G401 (cell line): ENCODE measurements around the gene RET. TPM values are rescaled to one million over a fixed set of nuclear protein-coding genes. Genes with fewer than 3 reads are reported as not detected.

Source experiments
- DNase-seq: peaks from one replicate; pipeline ENCODE4 v3.0.0-alpha.2; 2015; ENCODE audit warnings: low spot score
- in situ Hi-C: cut with HindIII; loops from 2 replicates; pipeline ENCODE4 v1.10.0; 2016; ENCODE audit warnings: low sequenced_read_pairs, mixed read lengths
- total RNA-seq: library from RNA; depleted of rRNA; stranded (reverse); fragments of >200 nt; shearing (Covaris generic); gene quantifications from 2 replicates; pipeline ENCODE4 v1.2.3, GENCODE V29; 2014

RET gene
- total RNA-seq, 1 experiment from 2014 or later: 0.03 TPM

DNA sequence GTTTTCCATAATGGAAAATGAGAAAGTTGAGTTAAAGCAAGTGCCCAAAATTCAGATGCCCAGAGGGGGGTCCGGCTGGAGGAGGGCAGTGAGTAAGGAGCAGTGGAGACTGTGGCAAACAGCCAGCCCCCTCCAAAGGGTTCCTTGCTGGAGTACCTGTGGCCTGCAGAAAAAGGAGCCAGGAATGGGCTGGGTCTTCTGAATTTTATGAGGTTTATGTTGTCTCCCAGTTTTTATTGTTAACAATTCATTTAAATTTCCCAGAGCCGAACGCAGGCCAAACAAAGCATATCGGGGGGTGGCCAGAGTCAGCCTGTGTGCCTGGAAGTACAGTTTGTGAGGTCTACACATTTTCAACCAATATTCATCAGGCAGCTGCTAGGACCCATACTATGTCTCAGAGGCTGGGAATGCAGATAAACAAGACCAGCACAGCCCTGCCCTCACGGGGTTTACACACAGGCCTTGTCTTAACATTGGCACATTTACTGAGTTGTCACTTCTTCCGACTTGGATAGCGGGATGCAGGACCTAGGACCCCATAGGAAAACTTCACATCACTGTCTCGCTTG lies 48.5 kb downstream of the RET start:
- no peak for DNase-seq
- in situ Hi-C loops: no loop called here

DNA sequence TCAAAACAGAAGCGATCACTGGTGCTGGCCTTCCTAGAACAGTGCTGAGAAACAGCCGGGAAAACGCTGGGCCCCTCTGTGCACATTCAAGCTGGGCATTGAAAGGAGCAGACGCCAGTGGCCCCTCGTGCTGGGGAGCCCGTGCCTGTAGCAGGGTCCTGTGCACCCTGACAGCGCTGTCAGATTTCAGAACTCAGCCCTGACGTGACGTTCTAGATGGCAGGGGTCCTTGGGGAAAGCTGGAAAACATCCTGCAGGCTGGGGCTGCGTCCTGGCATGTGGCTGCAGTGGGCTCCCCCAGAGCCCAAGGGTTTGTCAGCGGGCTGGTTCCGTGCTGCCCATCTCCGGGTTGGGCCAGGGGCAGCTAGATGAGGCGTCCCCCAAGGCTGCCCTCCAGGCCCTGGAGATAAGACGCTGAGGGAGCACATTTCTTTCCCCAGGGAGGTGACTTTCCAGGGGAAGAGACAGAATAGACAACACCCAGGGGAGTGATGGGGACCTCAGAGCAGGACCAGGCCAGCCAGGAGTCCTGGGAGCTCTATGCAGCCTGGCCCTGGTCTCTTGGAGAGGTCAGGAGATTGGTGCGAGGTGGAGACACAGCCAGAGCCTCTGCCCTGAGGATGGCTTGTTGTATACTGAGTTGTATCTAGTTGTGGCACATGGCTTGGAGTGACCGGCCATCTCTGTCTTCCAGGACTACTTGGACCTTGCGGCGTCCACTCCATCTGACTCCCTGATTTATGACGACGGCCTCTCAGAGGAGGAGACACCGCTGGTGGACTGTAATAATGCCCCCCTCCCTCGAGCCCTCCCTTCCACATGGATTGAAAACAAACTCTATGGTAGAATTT lies 49.2 kb downstream of the RET start:
- no peak for DNase-seq
- in situ Hi-C loops: no loop called here

DNA sequence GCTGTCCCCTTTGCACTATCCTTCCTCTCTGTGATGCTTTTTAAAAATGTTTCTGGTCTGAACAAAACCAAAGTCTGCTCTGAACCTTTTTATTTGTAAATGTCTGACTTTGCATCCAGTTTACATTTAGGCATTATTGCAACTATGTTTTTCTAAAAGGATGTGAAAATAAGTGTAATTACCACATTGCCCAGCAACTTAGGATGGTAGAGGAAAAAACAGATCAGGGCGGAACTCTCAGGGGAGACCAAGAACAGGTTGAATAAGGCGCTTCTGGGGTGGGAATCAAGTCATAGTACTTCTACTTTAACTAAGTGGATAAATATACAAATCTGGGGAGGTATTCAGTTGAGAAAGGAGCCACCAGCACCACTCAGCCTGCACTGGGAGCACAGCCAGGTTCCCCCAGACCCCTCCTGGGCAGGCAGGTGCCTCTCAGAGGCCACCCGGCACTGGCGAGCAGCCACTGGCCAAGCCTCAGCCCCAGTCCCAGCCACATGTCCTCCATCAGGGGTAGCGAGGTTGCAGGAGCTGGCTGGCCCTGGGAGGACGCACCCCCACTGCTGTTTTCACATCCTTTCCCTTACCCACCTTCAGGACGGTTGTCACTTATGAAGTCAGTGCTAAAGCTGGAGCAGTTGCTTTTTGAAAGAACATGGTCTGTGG lies 50.0 kb downstream of the RET start:
- in situ Hi-C loops: no loop called here
- no peak for DNase-seq

DNA sequence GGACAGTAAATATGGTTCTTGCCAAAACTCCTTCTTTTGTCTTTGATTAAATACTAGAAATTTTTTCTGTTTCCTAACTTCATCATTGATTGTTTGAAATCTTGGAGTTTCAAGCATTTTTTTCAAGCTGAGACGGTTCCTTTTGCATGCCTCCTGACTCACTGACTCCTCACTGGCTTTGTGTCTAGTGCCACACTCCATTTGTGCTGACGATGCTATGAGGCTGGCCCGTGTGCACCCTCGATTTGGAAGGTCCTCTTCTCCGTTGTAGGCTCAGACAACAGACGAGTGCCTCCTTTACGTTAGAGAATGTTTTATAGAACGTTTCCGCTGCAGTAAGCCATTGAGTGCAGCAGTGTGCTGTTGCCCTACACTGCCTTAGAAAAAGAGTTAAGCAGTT lies 50.6 kb downstream of the RET start:
- in situ Hi-C loops: no loop called here
- DNase-seq: no peak

DNA sequence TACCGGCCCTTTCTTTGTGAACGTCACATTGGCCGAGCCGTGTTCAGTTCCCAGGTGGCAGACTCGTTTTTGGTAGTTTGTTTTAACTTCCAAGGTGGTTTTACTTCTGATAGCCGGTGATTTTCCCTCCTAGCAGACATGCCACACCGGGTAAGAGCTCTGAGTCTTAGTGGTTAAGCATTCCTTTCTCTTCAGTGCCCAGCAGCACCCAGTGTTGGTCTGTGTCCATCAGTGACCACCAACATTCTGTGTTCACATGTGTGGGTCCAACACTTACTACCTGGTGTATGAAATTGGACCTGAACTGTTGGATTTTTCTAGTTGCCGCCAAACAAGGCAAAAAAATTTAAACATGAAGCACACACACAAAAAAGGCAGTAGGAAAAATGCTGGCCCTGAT lies 51.5 kb downstream of the RET start:
- in situ Hi-C loops: no loop called here
- no peak for DNase-seq

DNA sequence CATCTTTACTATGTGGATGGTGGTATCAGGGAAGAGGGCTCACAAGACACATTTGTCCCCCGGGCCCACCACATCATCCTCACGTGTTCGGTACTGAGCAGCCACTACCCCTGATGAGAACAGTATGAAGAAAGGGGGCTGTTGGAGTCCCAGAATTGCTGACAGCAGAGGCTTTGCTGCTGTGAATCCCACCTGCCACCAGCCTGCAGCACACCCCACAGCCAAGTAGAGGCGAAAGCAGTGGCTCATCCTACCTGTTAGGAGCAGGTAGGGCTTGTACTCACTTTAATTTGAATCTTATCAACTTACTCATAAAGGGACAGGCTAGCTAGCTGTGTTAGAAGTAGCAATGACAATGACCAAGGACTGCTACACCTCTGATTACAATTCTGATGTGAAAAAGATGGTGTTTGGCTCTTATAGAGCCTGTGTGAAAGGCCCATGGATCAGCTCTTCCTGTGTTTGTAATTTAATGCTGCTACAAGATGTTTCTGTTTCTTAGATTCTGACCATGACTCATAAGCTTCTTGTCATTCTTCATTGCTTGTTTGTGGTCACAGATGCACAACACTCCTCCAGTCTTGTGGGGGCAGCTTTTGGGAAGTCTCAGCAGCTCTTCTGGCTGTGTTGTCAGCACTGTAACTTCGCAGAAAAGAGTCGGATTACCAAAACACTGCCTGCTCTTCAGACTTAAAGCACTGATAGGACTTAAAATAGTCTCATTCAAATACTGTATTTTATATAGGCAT lies 52.3 kb downstream of the RET start:
- DNase-seq: no peak
- in situ Hi-C loops: no loop called here

DNA sequence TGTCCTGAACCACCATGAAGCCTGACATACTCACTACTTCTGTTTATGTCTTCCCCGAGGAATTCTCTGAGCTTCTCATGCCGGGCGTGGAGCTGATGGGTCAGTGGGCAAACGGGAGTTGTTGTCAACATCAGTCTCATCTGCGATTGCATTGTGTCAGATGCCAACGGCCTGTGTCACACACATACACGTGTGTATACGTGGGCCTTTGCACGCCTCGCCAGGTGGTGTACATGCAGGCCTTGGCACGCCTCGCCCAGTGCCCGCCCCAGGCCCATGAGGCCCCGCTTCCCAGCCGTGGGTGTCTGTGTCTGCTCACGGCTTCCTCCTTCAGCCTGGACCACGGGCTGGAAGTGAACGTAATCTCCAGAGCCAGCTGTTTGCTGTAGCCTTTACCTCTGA lies 53.9 kb downstream of the RET start:
- DNase-seq: no peak

DNA sequence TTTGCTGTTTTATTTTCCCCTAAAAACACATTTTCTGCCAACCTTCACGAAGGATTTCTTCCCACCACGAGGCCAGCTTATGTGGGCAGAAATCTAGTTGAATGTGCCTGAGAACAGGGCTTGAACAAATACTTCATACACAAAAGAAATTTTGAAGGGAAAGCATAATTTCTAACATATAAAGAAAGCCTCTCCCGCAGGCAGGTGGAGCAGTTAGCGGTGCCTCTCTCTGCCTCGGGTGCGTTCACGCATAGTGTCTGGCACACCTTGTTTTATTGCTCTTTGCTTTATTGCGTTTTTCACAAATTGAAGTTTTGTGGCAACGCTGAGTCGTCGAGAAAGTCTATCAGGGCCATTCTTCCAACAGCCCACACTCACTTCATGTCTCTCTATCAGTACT lies 54.4 kb downstream of the RET start:
- DNase-seq: no peak
- in situ Hi-C loops: no loop called here

More for the DNA sequence above, 53.9 kb downstream of the RET start:
- in situ Hi-C loops: no loop called here

DNA sequence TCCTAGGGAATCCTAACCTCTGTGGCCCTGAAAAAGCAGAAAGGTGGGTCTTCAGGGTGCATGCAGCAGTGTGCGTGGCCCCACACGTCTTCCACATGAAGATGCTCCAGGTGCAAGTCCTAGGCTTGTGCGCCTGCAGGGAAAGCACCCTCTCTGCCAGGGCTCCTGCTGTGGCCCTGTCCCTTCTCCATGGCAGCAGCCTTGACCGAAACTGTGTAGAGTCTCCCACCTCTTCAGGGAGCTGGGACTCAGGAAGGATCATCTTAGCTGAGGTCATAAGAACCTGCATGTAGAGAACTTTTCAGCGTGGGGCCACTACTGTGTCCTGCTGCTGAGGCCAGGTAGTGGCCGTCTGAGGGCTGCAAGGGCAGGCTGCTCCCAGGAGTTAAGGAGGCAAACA lies 55.0 kb downstream of the RET start:
- in situ Hi-C loops: no loop called here

DNA sequence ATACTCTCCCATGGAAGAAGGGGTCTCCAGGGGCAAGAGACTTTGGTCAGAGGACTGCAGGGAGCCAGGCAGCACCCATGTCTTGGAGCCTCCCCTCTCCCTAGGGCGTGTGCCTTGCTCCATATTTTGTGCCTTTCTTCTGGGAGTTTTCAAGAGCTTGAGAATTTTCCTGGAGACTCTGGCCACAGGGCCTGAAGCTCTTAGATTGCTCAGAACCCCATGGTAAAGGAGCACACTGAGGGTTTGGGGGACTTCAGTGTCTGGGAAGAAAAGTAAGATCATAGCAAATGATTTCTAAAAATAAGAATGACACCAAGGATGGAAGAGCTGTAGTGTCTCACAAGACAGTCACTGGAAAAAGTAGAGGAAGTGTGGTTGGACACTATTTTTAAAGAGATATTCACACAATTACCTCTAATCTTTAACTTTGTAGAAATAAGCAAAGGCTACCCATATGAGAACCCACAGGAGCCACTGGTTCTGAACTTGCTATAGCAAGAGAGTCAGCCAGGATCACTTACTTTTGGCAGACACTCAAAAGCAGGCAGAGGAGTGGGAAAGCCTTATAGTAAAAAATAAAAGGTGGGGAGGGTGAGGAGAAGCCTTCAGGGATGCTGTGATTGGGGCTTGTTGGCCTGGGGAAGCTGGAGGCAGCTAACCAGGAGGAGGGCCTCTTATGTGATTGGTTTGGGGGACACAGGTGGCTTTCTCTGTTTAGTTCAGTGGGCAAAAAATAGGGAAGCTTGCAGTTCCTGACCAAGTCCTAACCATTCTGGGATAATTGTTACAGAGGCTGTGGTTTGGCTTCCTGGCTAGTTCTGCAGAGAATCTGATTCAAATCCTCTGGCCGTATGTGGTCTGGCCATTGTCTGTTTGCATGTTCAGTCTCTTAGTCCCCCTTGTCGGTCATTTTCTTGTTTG lies 56.3 kb downstream of the RET start:
- DNase-seq: no peak
- in situ Hi-C loops: no loop called here

More for the DNA sequence above, 55.0 kb downstream of the RET start:
- DNase-seq: no peak

DNA sequence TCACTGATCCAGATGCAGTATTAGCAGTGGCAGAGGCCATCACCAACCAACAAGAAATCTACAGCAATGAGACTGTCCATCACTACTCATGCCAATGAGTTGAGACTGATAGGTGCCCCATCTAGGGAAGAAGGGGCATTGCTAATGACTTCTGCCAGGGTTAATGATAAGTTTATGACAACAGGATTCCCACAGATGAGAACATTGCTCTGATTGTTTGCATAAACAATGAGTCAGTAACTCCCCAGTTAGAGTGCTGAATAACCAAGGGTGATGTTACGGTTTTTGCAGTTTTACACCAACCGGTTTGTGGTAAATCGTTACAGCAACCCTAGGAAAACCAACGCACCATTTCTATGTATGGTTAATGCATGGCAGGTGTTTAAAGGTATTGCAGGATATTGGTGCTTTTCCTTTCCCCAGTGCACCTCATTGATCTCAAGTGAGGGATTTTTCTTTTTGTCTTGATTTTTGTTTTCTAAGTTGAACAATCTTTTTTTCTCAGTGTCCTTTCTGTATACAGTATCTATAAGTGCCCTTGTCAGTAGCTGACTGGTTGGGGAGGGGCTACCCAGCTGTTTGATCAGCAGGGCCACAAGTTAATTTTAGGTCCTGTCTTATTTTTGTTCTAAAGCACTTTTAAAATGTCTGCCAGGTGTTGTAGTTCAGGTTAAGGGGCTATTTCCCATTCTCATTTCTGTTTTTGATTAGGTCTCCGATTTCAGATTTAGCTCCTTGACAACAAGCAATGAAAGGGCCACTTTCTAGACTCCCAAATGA lies 57.4 kb downstream of the RET start:
- in situ Hi-C loops: no loop called here

DNA sequence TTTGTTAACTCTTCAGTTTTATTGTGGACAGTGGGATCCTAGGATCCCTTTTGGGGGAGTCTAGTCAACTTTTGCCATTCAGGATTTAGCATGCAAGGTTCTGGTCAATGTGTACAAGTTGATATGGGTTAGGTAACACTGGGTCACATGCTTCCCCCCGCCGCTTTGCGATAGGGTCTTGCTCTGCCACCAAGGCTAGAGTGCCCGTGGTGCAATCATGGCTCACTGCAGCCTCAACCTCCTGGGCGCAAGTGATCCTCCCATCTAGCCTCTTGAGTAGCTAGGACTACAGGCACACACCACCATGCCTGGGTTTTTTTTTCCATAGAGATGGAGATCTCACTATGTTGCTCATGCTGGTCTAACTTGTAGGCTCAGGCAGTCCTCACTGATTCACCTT lies 58.2 kb downstream of the RET start:
- no peak for DNase-seq
- in situ Hi-C loops: no loop called here

More for the DNA sequence above, 57.4 kb downstream of the RET start:
- no peak for DNase-seq

DNA sequence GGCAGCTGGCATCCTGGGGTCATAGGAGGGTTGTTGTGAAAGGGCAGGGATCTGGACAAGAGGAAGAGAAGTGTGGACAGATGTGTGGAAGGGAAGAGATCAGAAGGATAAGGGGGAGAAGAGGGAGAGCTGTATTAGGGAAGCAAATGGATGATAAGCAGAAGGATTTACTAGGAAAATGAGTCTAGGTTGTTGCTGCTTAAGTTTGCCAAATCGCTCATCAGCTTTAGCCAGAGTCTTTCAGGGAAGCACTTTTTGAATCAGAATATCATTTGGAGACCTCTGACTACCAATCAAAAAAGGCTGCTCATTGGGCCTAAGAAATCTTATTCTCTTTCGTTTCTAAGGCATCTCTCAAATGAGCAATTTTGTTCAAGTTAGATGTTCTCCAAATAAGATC lies 58.8 kb downstream of the RET start:
- no peak for DNase-seq
- in situ Hi-C loops: no loop called here

DNA sequence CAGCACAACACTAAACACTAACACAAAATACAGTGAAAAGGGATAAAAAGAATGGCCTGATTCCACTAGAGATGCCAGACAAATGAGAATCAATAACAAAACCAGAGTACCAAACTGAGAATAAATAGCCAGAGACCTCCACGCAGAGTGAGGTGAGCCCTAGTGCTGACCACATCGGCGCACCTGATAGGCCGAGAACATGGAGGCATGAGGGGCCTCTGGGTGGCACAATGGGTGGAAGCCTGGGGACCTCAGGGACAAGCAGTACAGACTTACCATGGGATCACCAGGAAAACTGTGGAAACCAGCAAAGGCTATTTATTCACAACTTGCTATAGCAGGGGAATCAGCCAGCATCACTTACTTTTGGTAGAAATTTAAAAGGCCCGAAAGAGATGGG lies 59.6 kb downstream of the RET start:
- no peak for DNase-seq
- in situ Hi-C loops: no loop called here

DNA sequence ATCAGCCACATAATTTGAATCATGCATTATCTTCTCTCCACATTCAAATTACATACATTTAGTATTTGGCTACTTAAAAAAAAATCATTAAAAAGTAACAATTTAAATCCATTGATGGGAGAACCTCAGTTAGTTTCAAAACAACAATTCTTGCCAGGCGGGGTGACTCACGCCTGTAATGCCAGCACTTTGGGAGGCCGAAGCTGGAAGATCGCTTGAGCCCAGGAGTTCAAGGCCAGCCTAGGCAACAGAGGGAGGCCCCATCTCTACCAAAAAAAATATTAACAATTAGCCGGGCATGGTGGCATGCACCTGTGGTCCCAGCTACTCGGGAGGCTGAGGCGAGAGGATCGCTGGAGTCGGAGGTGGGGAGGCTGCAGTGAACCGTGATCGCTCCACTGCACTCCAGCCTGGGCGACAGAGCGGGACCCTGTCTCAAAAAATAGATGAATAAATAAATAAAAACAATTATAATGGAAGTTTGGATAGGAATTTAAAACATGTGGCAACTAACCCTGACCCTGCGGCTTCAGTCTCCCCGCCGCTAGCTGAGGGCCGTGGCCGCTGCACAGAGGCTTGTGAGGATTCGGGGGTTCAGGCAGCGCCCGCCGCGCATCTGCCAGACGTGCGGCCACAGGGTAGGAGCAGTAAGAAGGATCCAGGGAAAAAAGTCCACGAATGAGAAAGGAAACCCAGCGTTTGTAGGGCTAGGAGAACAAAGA lies 60.3 kb downstream of the RET start:
- no peak for DNase-seq
- in situ Hi-C loops: no loop called here

DNA sequence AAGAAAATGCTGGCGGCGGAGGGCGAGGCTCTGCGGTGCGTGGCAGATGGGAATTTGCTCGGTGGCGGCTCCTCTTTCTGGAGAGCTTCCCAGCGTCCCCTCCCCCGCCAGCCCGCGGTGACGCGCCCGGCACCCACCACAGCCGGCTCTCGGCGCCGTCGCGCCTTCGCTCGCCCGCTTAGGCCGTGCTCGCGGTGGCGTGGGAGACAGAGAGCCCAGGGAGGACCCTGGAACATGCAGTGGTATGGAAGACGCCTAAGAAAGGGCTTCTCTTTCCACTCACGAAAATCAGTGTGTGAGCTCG lies 60.8 kb downstream of the RET start:
- peak; percentile 65 for DNase-seq

DNA sequence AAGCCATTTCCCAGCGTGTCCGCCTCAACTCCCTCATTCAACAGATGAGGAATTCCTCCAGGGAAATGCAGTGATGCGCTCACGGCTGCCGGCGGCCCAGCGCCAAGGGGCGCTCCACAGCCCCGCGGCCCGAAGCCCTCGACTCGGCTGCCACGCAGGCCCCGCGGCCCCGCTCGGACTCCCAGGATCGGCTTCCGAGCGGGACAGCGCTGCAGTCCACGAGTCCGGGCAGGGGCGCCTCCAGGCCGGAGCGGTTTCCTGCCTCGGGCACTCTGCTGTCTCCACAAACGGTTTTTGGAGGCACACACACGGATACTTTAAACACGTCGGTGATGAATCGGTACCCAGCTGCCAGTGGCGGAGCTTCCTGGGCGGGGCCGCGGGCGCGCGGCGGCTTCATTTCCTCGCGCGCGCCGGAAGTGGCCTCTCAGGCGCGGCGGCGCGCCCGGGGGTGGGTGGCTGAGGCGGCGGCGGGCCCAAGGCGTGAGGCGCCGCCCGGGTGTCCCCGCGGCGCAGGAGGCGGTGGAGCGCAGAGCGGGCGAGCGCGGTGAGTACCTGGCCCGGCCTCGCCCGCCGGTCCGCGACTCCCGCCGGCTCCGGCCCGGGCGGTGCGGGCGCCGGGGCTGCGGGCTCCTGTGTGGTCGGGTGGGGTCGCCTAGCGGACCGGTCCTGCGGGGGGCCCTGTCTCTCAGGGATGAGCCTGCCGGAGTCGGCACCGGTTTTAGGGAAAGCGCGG lies 61.3 kb downstream of the RET start, which contains the start of gene CSGALNACT2:
TSS of gene CSGALNACT2 (plus strand) at position 425 of the 736 bp plus-strand sequence. CDS start 16,705 bp downstream, outside the sequence.
- in situ Hi-C loops: no loop called here
- peak; percentile 78 for DNase-seq

More for the DNA sequence above, 60.8 kb downstream of the RET start:
- in situ Hi-C loops: no loop called here
